K562 (cell line): Measurements from ENCODE around the gene HBEGF.

ENCODE experiments used
- CHD2 ChIP-seq: IDR thresholded peaks from 2 replicates; pipeline ENCODE4 v1.6.1; 2011; ENCODE audit warnings: low read depth, low read length
- CTCF ChIP-seq, 3 experiments: IDR thresholded peaks in 2 of 3; conservative IDR thresholded peaks in 1 of 3; 2 replicates each; pipeline ENCODE4 v1.5.1; 2011 to 2012; ENCODE audit warnings: low read length in 3 of 3, mild to moderate bottlenecking in 3 of 3, control low read depth in 2 of 3, improper control_type of control experiment in 1 of 3, inconsistent platforms in 1 of 3, low read depth in 1 of 3, mixed read lengths in 1 of 3, moderate library complexity in 1 of 3; ENCODE audit not compliant: insufficient read depth in 2 of 3
- FOXA1 ChIP-seq: fragments of 450-650 bp; IDR thresholded peaks from 2 replicates; pipeline ENCODE4 v1.6.1; 2016; ENCODE audit warnings: mild to moderate bottlenecking, borderline replicate concordance
- FOXK1 ChIP-seq: sonication (generic); formaldehyde crosslinking; IDR thresholded peaks from 2 replicates; pipeline ENCODE4 v1.8.0; 2022; ENCODE audit warnings: missing genetic modification reagents, mild to moderate bottlenecking, borderline replicate concordance
- MEF2D ChIP-seq: conservative IDR thresholded peaks from 2 replicates; pipeline ENCODE4 v1.6.1; 2016; ENCODE audit warnings: low read depth, missing genetic modification characterization, missing compliant biosample characterization
- NFYB ChIP-seq: IDR thresholded peaks from 2 replicates; pipeline ENCODE4 v1.6.1; 2011; ENCODE audit warnings: mild to moderate bottlenecking, moderate library complexity; ENCODE audit not compliant: insufficient read length; ENCODE audit errors: extremely low read depth
- POLR2A ChIP-seq: fragments of 450-650 bp; conservative IDR thresholded peaks from 2 replicates; pipeline ENCODE4 v1.6.1; 2016
- SMAD1 ChIP-seq: fragments of 150-350 bp; IDR thresholded peaks from 2 replicates; pipeline ENCODE4 v1.6.1; 2014; ENCODE audit warnings: low read length, low read depth; ENCODE audit not compliant: partially characterized antibody
- TAF1 ChIP-seq: IDR thresholded peaks from 2 replicates; pipeline ENCODE4 v1.6.1; 2011; ENCODE audit warnings: mild to moderate bottlenecking, low read length, moderate library complexity; ENCODE audit not compliant: insufficient read depth, control insufficient read depth, severe bottlenecking; ENCODE audit errors: extremely low read depth
- ZBTB2 ChIP-seq: fragments of 450-650 bp; IDR thresholded peaks from 2 replicates; pipeline ENCODE4 v1.6.1; 2016; ENCODE audit warnings: antibody characterized with exemption
- TF ChIP-seq, protein P1 (sequence below): fragments of 250-450 bp; sonication (Bioruptor Pico); IDR thresholded peaks from 2 replicates; pipeline ENCODE4 v1.5.0; 2020; ENCODE audit warnings: mild to moderate bottlenecking, borderline replicate concordance

GRCh38 chr5:140388052-140388451, 41.6 kb upstream of the HBEGF start:
- no peak for TF ChIP-seq ZBTB2
- TF ChIP-seq SMAD1: no peak
- TF ChIP-seq, protein P1, sequence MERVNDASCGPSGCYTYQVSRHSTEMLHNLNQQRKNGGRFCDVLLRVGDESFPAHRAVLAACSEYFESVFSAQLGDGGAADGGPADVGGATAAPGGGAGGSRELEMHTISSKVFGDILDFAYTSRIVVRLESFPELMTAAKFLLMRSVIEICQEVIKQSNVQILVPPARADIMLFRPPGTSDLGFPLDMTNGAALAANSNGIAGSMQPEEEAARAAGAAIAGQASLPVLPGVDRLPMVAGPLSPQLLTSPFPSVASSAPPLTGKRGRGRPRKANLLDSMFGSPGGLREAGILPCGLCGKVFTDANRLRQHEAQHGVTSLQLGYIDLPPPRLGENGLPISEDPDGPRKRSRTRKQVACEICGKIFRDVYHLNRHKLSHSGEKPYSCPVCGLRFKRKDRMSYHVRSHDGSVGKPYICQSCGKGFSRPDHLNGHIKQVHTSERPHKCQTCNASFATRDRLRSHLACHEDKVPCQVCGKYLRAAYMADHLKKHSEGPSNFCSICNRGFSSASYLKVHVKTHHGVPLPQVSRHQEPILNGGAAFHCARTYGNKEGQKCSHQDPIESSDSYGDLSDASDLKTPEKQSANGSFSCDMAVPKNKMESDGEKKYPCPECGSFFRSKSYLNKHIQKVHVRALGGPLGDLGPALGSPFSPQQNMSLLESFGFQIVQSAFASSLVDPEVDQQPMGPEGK (CRISPR knock-in tag): no peak
- no peak for TF ChIP-seq FOXK1 (CRISPR knock-in tag)
- TF ChIP-seq MEF2D: no peak
- no peak for TF ChIP-seq FOXA1
- no peak for TF ChIP-seq CTCF (IDR thresholded peaks at IDR 0.05 in 2 of 3, conservative IDR thresholded peaks at IDR 0.05 in 1 of 3; ENCODE audit: insufficient read depth in 2 of 3, low read depth in 1 of 3, low read length in 3 of 3)
- no peak for TF ChIP-seq CHD2
- TF ChIP-seq NFYB: no peak
- no peak for TF ChIP-seq TAF1
- no peak for TF ChIP-seq POLR2A
